H1 (cell line): Measurements from ENCODE around the gene REG3G. TPM values are rescaled to one million over a fixed set of nuclear protein-coding genes. Genes with fewer than 3 reads are reported as not detected.
A peak's percentile ranks its signal among the peaks of the same experiment; 100 is the strongest.

Experiments used
- CTCF ChIA-PET: fragments of 300-600 bp; sonication (Branson Sonifier 250); formaldehyde crosslinking; loops from one replicate; lab custom pipeline; 2021; ENCODE audit not compliant: partially characterized antibody; lab: Charles Lee
- POLR2A ChIA-PET: fragments of 300-600 bp; sonication (Branson Sonifier 250); formaldehyde crosslinking; loops from one replicate; lab custom pipeline; 2021; ENCODE audit warnings: inconsistent platforms; ENCODE audit not compliant: partially characterized antibody; lab: Charles Lee
- DNase-seq, 2 experiments: peaks; one replicate each; pipeline versions ENCODE4 v3.0.0 to v3.0.0-alpha.2; 2010 to 2022; ENCODE audit warnings: low spot score in 2 of 2, low read depth in 1 of 2, mixed read lengths in 1 of 2
- FAIRE-seq: peaks from 2 replicates; lab custom pipeline; 2011; peaks lifted over from hg19 to GRCh38; lab: Jason Lieb, UNC
- H2AFZ ChIP-seq: 2 replicates; pipeline ENCODE4 v1.8.1; 2012; ENCODE audit warnings: low read length, inconsistent platforms
- H2AK5ac ChIP-seq: 2 replicates; pipeline ENCODE4 v1.6.1; 2013; ENCODE audit warnings: low read depth, low read length
- H2BK120ac ChIP-seq: replicated peaks from 2 replicates; pipeline ENCODE3; 2013; ENCODE audit warnings: low read depth, low read length, inconsistent platforms
- H2BK12ac ChIP-seq: 2 replicates; pipeline ENCODE4 v1.6.1; 2013; ENCODE audit warnings: low read depth, low read length
- H2BK15ac ChIP-seq: 2 replicates; pipeline ENCODE4 v1.6.1; 2013; ENCODE audit warnings: low read length
- H2BK20ac ChIP-seq: 2 replicates; pipeline ENCODE4 v1.6.1; 2013; ENCODE audit warnings: low read length
- H2BK5ac ChIP-seq: 2 replicates; pipeline ENCODE4 v1.6.1; 2013; ENCODE audit warnings: low read depth, low read length
- H3K14ac ChIP-seq: 2 replicates; pipeline ENCODE4 v1.6.1; 2013; ENCODE audit warnings: inconsistent platforms; ENCODE audit not compliant: insufficient read length
- H3K18ac ChIP-seq: 2 replicates; pipeline ENCODE4 v1.6.1; 2013; ENCODE audit warnings: low read length; ENCODE audit errors: extremely low read depth
- H3K23ac ChIP-seq: 2 replicates; pipeline ENCODE4 v1.6.1; 2013; ENCODE audit warnings: inconsistent platforms; ENCODE audit not compliant: insufficient read length
- H3K23me2 ChIP-seq: 2 replicates; pipeline ENCODE4 v1.6.1; 2013; ENCODE audit warnings: low read depth, low read length
- H3K27ac ChIP-seq: 2 replicates; pipeline ENCODE4 v1.6.1; 2011; ENCODE audit warnings: low read depth, low read length, inconsistent platforms
- H3K27me3 ChIP-seq, 4 experiments: replicated peaks in 1 of 4; 1 replicate in 1 of 4; 2 replicates in 3 of 4; pipeline versions ENCODE4 v1.6.1 to v1.8.1; 2011 to 2013; ENCODE audit warnings: low read length in 3 of 4, mild to moderate bottlenecking in 3 of 4, inconsistent platforms in 2 of 4, mixed read lengths in 2 of 4, moderate library complexity in 1 of 4; ENCODE audit not compliant: control insufficient read depth in 3 of 4, insufficient read depth in 3 of 4; ENCODE audit errors: extremely low read depth in 1 of 4
- H3K36me3 ChIP-seq, 4 experiments: 2 replicates each; pipeline versions ENCODE4 v1.6.1 to v1.8.1; 2011 to 2013; ENCODE audit warnings: mild to moderate bottlenecking in 4 of 4, low read length in 3 of 4, moderate library complexity in 2 of 4, control low read depth in 1 of 4, inconsistent platforms in 1 of 4; ENCODE audit not compliant: insufficient read depth in 4 of 4, control insufficient read depth in 2 of 4
- H3K4ac ChIP-seq: replicated peaks from 2 replicates; pipeline ENCODE3; 2013; ENCODE audit warnings: low read length, low read depth, mixed read lengths, inconsistent platforms; ENCODE audit not compliant: insufficient read length
- H3K4me1 ChIP-seq, 4 experiments: replicated peaks in 1 of 4; 1 replicate in 1 of 4; 2 replicates in 3 of 4; pipeline versions ENCODE4 v1.6.1 to v1.8.1; 2011 to 2013; ENCODE audit warnings: low read length in 3 of 4, inconsistent platforms in 2 of 4, mixed read lengths in 1 of 4; ENCODE audit not compliant: insufficient read depth in 4 of 4, control insufficient read depth in 3 of 4
- H3K4me2 ChIP-seq, 2 experiments: 2 replicates each; pipeline versions ENCODE4 v1.6.1 to v1.8.1; 2011 to 2013; ENCODE audit warnings: low read depth in 2 of 2, low read length in 2 of 2, control low read depth in 1 of 2, inconsistent platforms in 1 of 2, mild to moderate bottlenecking in 1 of 2; ENCODE audit not compliant: insufficient read depth in 1 of 2
- H3K4me3 ChIP-seq, 4 experiments: fragments of 200-600, 300-600 bp in 1 of 4; sonication (generic), shearing (Covaris generic), sonication (Bioruptor Twin) in 1 of 4; 2 replicates each; pipeline versions ENCODE4 v1.5.1 to v1.8.1; 2011 to 2016; ENCODE audit warnings: low read length in 4 of 4, low read depth in 3 of 4, control low read depth in 2 of 4, inconsistent platforms in 2 of 4, mild to moderate bottlenecking in 2 of 4, mixed read lengths in 1 of 4, moderate library complexity in 1 of 4; ENCODE audit not compliant: insufficient read depth in 2 of 4; ENCODE audit errors: extremely low read depth in 1 of 4
- H3K56ac ChIP-seq: replicated peaks from 2 replicates; pipeline ENCODE3; 2013; ENCODE audit warnings: low read depth, mild to moderate bottlenecking, mixed read lengths, low read length, inconsistent platforms; ENCODE audit not compliant: insufficient read length
- H3K79me1 ChIP-seq: 2 replicates; pipeline ENCODE4 v1.6.1; 2013; ENCODE audit warnings: low read depth, low read length, control low read depth
- H3K79me2 ChIP-seq, 2 experiments: 2 replicates each; pipeline versions ENCODE4 v1.6.1 to v1.8.1; 2012 to 2013; ENCODE audit warnings: low read length in 2 of 2, mild to moderate bottlenecking in 2 of 2, inconsistent platforms in 1 of 2; ENCODE audit not compliant: insufficient read depth in 2 of 2, control insufficient read depth in 1 of 2
- H3K9ac ChIP-seq, 4 experiments: replicated peaks in 1 of 4; 1 replicate in 1 of 4; 2 replicates in 3 of 4; pipeline versions ENCODE4 v1.6.1 to v1.8.1; 2011 to 2013; ENCODE audit warnings: low read depth in 3 of 4, low read length in 3 of 4, control low read depth in 2 of 4, mild to moderate bottlenecking in 2 of 4, moderate library complexity in 2 of 4, inconsistent platforms in 1 of 4; ENCODE audit errors: extremely low read depth in 1 of 4
- H3K9me3 ChIP-seq, 2 experiments: 2 replicates each; pipeline versions ENCODE4 v1.6.1 to v1.8.1; 2012 to 2013; ENCODE audit warnings: mild to moderate bottlenecking in 2 of 2, moderate library complexity in 2 of 2, control low read depth in 1 of 2, inconsistent platforms in 1 of 2, low read depth in 1 of 2, low read length in 1 of 2, mixed read lengths in 1 of 2; ENCODE audit not compliant: insufficient read depth in 2 of 2
- H4K20me1 ChIP-seq, 2 experiments: replicated peaks in 1 of 2; 2 replicates each; pipeline versions ENCODE3 to v1.8.1; 2011 to 2013; ENCODE audit warnings: inconsistent platforms in 2 of 2, low read length in 2 of 2, mild to moderate bottlenecking in 1 of 2; ENCODE audit not compliant: insufficient read depth in 2 of 2, control insufficient read depth in 1 of 2
- H4K5ac ChIP-seq: 2 replicates; pipeline ENCODE4 v1.6.1; 2013; ENCODE audit warnings: low read length, low read depth, mixed read lengths, inconsistent platforms; ENCODE audit not compliant: insufficient read length
- H4K8ac ChIP-seq: 2 replicates; pipeline ENCODE4 v1.8.0; 2013; ENCODE audit warnings: mild to moderate bottlenecking, moderate library complexity, low read length, inconsistent platforms; ENCODE audit not compliant: insufficient read depth; ENCODE audit errors: extremely low read depth
- H4K91ac ChIP-seq: replicated peaks from 2 replicates; pipeline ENCODE3; 2013; ENCODE audit warnings: low read length, mixed read lengths, inconsistent platforms; ENCODE audit not compliant: insufficient read length
- BRCA1 ChIP-seq: IDR thresholded peaks from 2 replicates; pipeline ENCODE4 v1.6.1; 2012; ENCODE audit warnings: low read depth, low read length, improper control_type of control experiment
- CTCF ChIP-seq, 3 experiments: IDR thresholded peaks; 1 replicate in 2 of 3; 2 replicates in 1 of 3; pipeline versions ENCODE4 v1.5.1 to v1.6.1; 2011; ENCODE audit warnings: low read length in 3 of 3, mild to moderate bottlenecking in 3 of 3, inconsistent platforms in 2 of 3, low read depth in 1 of 3, moderate library complexity in 1 of 3; ENCODE audit not compliant: insufficient read depth in 1 of 3; ENCODE audit errors: control extremely low read depth in 1 of 3
- GABPA ChIP-seq: IDR thresholded peaks from 2 replicates; pipeline ENCODE4 v1.6.1; 2011; ENCODE audit warnings: mild to moderate bottlenecking, low read length, moderate library complexity, borderline replicate concordance; ENCODE audit not compliant: insufficient read depth
- HDAC6 ChIP-seq: IDR thresholded peaks from one replicate; pipeline ENCODE4 v1.7.1; 2012; ENCODE audit warnings: low read depth, mild to moderate bottlenecking, inconsistent platforms, low read length, moderate library complexity
- KDM1A ChIP-seq: fragments of 200-600, 300-600 bp; sonication (generic); IDR thresholded peaks from 2 replicates; pipeline ENCODE4 v1.7.1; 2016; ENCODE audit warnings: mild to moderate bottlenecking, low read length, borderline replicate concordance
- PHF8 ChIP-seq: fragments of 200-600 bp; sonication (generic); conservative IDR thresholded peaks from 2 replicates; pipeline ENCODE4 v1.7.1; 2012; ENCODE audit warnings: low read depth, mild to moderate bottlenecking, inconsistent platforms, low read length, moderate library complexity
- RBBP5 ChIP-seq: IDR thresholded peaks from 2 replicates; pipeline ENCODE4 v1.7.1; 2012; ENCODE audit warnings: low read depth, mild to moderate bottlenecking, inconsistent platforms, low read length, moderate library complexity, borderline replicate concordance
- TAF7 ChIP-seq: optimal IDR thresholded peaks from 2 replicates; pipeline ENCODE3; 2011; ENCODE audit warnings: low read depth, mild to moderate bottlenecking, inconsistent platforms, low read length, moderate library complexity, borderline replicate concordance
- USF2 ChIP-seq: IDR thresholded peaks from 2 replicates; pipeline ENCODE4 v1.6.1; 2011; ENCODE audit warnings: low read length, improper control_type of control experiment
- YY1 ChIP-seq: IDR thresholded peaks from 2 replicates; pipeline ENCODE4 v1.6.1; 2011; ENCODE audit warnings: low read depth, mild to moderate bottlenecking, low read length
- WGBS, 2 experiments: shearing (Covaris generic) in 1 of 2; methylation state at CpG; one replicate each; pipeline versions ENCODE4 v1.1.6 to v1.1.7; 2013 to 2015; ENCODE audit warnings: low lambda C conversion rate in 2 of 2, mixed read lengths in 2 of 2, inconsistent platforms in 1 of 2, low coverage in 1 of 2, missing lambda C conversion rate in 1 of 2; ENCODE audit not compliant: insufficient replicate concordance in 2 of 2, insufficient coverage in 1 of 2, insufficient read length in 1 of 2; ENCODE audit errors: extremely low coverage in 1 of 2, missing lambda C conversion rate in 1 of 2; 5-methylcytosine and 5-hydroxymethylcytosine counted together
- polyA plus RNA-seq, 7 experiments: library from polyadenylated mRNA; depleted of rRNA in 3 of 7; stranded (reverse) in 5 of 7; unstranded in 2 of 7; fragments of >200 nt in 5 of 7; fragments of 200-250 nt in 2 of 7; gene quantifications; 1 replicate in 5 of 7; 2 replicates in 1 of 7; 4 replicates in 1 of 7; pipeline versions ENCODE4 v1.2.1 to v1.2.3, GENCODE V29; 2011 to 2013; ENCODE audit warnings: missing spikeins in 2 of 7, mixed read lengths in 2 of 7
- total RNA-seq: library from RNA; stranded (reverse); fragmentation: NEBNext Ultra II Directional; extraction: Animal tissue kit (Norgen Biotek cat#: 25700); gene quantifications from 2 replicates; pipeline ENCODE4 v1.2.1, GENCODE V29; 2021

REG3G gene
- total and polyA plus RNA-seq, 2 of the 8 experiments (the other 6 are each of a cell fraction or from before 2014, with no cell fraction given), result not detected

GRCh38 chr2:78980871-78981270 lies 44.6 kb upstream of the REG3G start:
- Histone ChIP-seq H2BK20ac (no peak overlapping the region), H2BK15ac (no peak overlapping the region), H4K8ac (no peak overlapping the region), H3K79me1 (no peaks in the 10 kb centered on the region), H4K5ac (no peak overlapping the region), H4K91ac (no peak overlapping the region), H3K79me2 (no peaks in the 10 kb centered on the region), H2BK5ac (no peak overlapping the region), H3K23me2 (no peaks in the 10 kb centered on the region), H3K56ac (no peak overlapping the region), H3K36me3 (no peaks in the 10 kb centered on the region), H3K4me2 (no peak overlapping the region), H2AFZ (0 out of 2 replicates have a peak overlapping the region, but pooled peaks have one; percentile 21), H2BK12ac (no peak overlapping the region), H2BK120ac (no peak overlapping the region), H3K14ac (no peak overlapping the region), H3K27ac (no peak overlapping the region), H3K4me3 (no peak overlapping the region), H3K27me3 (no peaks in the 10 kb centered on the region), H3K18ac (no peak overlapping the region), H3K9ac (no peak overlapping the region), H3K9me3 (no peaks in the 10 kb centered on the region), H3K4me1 (peaks cover 0 to 8% (median 4%) of the 10 kb centered on the region in 4 experiments; a peak in 5 of 7 replicates), H3K23ac (no peak overlapping the region), H2AK5ac (no peak overlapping the region), H4K20me1 (no peaks in the 10 kb centered on the region), H3K4ac (no peak overlapping the region)
- FAIRE-seq (no peak), DNase-seq (no peak)
- 73% methylated on average over 3 of the region's 4 CpGs; no CpG with 5 or more reads in 1 of the 2 experiments for WGBS, 2 experiments
- ChIA-PET CTCF (interaction anchor here (0.8 to 8.4 kb wide), 13 partner anchors 11 to 907 kb away, joined by 3 to 67 read pairs (median 7); no protein-coding TSS in a partner anchor), POLR2A (no interaction called here)
- TF ChIP-seq USF2 (no peak), YY1 (no peak), KDM1A (no peak), GABPA (no peak), HDAC6 (no peak), BRCA1 (no peak), CTCF (IDR thresholded peaks at IDR 0.05; ENCODE audit: control extremely low read depth in 1 of 3, insufficient read depth in 1 of 3, low read depth in 1 of 3, low read length in 3 of 3) (no peak), PHF8 (no peak), RBBP5 (no peak), TAF7 (no peak)
